Esophagus squamous epithelium (tissue), 5 donors: ENCODE measurements around the gene ZDHHC8. TPM values are rescaled to one million over a fixed set of nuclear protein-coding genes. Genes with fewer than 3 reads are reported as not detected.

Experiments used
- DNase-seq: peaks from one replicate; lab custom pipeline; 2025; lab: John Stamatoyannopoulos, UW
- H3K27ac ChIP-seq, 4 donors: fragments of 200-600 bp; sonication (generic); one replicate each; pipeline ENCODE4 v1.5.1; 2016 to 2019; ENCODE audit warnings: mild to moderate bottlenecking in 1 of 4
- H3K27me3 ChIP-seq, 4 donors: fragments of 200-600 bp; sonication (generic); 1 replicate in 3 of 4; 2 replicates in 1 of 4; pipeline versions ENCODE4 v1.5.1 to v1.6.0; 2017 to 2021; ENCODE audit warnings: antibody characterized with exemption in 1 of 4
- H3K36me3 ChIP-seq, 3 donors: fragments of 200-600 bp; sonication (generic); one replicate each; pipeline ENCODE4 v1.5.1; 2016 to 2019
- H3K4me1 ChIP-seq, 3 donors: fragments of 200-600 bp; sonication (generic); one replicate each; pipeline ENCODE4 v1.5.1; 2017 to 2019
- H3K4me3 ChIP-seq, 4 donors: fragments of 200-600 bp; sonication (generic); 1 replicate in 3 of 4; 2 replicates in 1 of 4; pipeline ENCODE4 v1.5.1; 2016 to 2019; ENCODE audit warnings: mild to moderate bottlenecking in 2 of 4, moderate library complexity in 1 of 4
- H3K9me3 ChIP-seq, 3 donors: fragments of 200-600 bp; sonication (generic); one replicate each; pipeline ENCODE4 v1.5.1; 2016 to 2019
- POLR2A ChIP-seq, 4 donors: fragments of 450-650 bp; IDR thresholded peaks; one replicate each; pipeline ENCODE4 v1.6.1; 2017; ENCODE audit warnings: antibody characterized with exemption in 4 of 4, mild to moderate bottlenecking in 4 of 4, moderate library complexity in 3 of 4
- WGBS, 2 donors: methylation state at CpG; one replicate each; pipeline ENCODE4 v1.1.5; 2018; 5-methylcytosine and 5-hydroxymethylcytosine counted together
- intact Hi-C: fragments of 100-400 bp; cut with DNase I; formaldehyde crosslinking; loops from one replicate; pipeline ENCODE4 v1.15.0; 2022
- total RNA-seq, 4 donors: library from RNA; depleted of rRNA; stranded (reverse); fragments of >200 nt; gene quantifications; one replicate each; pipeline ENCODE4 v1.1.0, GENCODE V29; 2016
- TF ChIP-seq, protein P1 (sequence below), 6 experiments: fragments of 450-650 bp in 4 of 6; fragments of 200-600 bp in 2 of 6; sonication (generic) in 2 of 6; IDR thresholded peaks; one replicate each; pipeline ENCODE4 v1.5.1; 2016 to 2019; ENCODE audit warnings: antibody characterized with exemption in 6 of 6, mild to moderate bottlenecking in 4 of 6, moderate library complexity in 4 of 6
- donor health status: DM: yes; HTN: yes; CAD: no.

Gene ZDHHC8
- total RNA-seq, 4 donors from 2014 or later, result 14.7 to 22.9 (median 18.6) TPM

DNA sequence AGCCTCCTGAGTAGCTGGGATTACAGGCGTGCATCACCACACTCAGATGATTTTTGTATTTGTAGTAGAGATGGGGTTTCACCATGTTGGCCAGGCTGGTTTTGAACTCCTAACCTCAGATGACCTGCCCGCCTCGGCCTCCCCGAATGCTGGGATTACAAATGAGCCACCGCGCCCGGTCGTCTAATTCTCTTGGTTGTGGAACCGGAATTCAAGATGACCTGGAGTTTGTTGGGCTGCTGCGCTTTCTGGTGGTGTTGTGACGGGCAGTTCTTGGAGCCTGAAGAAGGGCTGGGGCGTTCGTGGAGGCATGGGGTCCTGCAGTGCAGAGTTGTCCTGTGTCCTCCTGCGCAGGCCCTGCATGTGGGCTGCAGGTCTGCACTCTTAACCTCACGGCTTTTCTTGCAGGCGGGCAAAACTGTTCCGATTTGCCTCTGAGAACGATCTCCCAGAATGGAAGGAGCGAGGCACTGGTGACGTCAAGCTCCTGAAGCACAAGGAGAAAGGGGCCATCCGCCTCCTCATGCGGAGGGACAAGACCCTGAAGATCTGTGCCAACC is 9.7 kb upstream of the ZDHHC8 start:
- Histone ChIP-seq H3K9me3 (no peaks in the 10 kb centered on the region), H3K36me3 (peaks cover 10 to 73% (median 29%) of the 10 kb centered on the region in 3 donors), H3K4me1 (peaks cover 16 to 43% (median 19%) of the 10 kb centered on the region in 3 donors), H3K27me3 (no peaks in the 10 kb centered on the region), H3K27ac (no peak overlapping the region), H3K4me3 (no peak overlapping the region)
- WGBS, 2 donors, result 77 to 100% methylated on average over 6 to 17 of the region's 22 CpGs
- intact Hi-C loops, result no loop called here
- DNase-seq, result no peak
- TF ChIP-seq, protein P1, sequence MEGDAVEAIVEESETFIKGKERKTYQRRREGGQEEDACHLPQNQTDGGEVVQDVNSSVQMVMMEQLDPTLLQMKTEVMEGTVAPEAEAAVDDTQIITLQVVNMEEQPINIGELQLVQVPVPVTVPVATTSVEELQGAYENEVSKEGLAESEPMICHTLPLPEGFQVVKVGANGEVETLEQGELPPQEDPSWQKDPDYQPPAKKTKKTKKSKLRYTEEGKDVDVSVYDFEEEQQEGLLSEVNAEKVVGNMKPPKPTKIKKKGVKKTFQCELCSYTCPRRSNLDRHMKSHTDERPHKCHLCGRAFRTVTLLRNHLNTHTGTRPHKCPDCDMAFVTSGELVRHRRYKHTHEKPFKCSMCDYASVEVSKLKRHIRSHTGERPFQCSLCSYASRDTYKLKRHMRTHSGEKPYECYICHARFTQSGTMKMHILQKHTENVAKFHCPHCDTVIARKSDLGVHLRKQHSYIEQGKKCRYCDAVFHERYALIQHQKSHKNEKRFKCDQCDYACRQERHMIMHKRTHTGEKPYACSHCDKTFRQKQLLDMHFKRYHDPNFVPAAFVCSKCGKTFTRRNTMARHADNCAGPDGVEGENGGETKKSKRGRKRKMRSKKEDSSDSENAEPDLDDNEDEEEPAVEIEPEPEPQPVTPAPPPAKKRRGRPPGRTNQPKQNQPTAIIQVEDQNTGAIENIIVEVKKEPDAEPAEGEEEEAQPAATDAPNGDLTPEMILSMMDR (IDR thresholded peaks at IDR 0.05), result no peak
- TF ChIP-seq POLR2A (IDR thresholded peaks at IDR 0.05), result no peak

DNA sequence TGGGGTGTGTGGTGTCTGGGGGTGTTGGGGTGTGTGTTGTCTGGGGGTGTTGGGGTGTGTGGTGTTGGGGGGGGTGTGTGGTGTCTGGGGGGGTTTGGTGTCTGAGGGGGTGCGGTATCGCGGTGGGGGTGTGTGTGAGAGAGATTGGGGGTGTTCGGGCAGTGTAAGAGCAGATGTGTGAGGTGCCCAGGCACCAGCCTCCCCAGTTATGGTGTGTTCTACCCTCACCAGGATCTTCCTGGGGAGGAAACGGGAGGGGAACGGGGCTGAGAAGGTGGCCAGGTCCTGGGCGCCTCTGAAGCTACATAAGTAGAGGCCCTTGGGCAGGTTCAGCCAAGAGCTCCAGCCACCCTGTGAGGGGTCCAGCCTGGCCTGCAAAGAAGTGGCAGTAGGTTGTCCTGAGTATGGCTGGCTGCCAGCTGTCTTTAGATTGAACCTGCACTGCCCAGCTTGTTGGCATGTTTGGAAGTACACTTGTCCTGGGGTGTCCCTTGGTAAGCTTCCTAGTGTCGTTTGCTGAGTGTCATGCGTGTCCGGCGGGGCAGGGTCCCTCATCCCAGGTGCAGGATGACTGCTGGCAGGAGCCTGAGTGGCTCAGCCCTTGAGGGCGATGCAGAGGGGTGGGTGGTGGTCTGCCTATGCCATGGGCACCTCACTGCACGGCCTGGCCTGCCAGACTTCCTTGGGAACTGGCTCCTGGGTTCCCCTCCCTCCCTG is 8.1 kb upstream of the ZDHHC8 start:
- no peaks in the 10 kb centered on the region for H3K27me3 ChIP-seq
- intact Hi-C loops, result no loop called here
- 91 to 93% methylated on average over 7 to 10 of the region's 13 CpGs for WGBS, 2 donors

DNA sequence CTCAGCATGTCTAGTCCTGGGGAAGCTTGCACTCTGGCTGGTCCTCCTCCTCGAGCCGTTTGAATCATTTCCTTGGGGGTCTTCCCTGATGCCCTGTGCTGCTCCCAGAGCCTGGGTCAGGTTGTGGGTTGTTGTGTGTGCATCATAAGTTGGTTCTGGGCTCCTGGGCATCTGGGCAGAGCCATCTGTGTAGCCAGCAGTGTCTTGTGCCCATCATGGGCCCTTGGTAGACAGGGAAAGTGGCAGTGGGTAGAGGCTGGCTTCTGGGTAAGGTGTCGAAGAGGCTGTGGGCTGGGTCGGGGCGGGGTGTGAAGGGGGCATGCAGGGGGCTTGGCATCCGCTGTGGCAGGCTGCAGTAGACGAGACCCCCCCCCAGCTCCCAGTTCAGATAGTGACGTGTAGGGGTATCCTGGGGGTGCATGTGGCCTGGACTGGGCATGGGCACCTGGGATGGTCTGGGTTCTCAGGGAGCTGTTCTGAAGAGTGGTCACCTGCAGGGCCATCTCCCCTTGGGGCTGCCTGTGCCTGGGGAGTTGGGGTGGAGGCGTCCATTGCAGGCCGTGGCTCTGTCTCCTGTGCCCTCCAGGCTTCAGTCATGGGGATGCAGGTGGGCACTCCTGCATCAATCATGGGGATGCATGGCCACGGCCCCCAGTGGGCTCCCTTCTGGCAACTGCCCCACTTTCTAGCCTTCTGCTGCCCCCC is 7.4 kb upstream of the ZDHHC8 start:
- H3K9me3 ChIP-seq, result no peaks in the 10 kb centered on the region
- TF ChIP-seq, protein P1 (IDR thresholded peaks at IDR 0.05), result no peak
- no peak for TF ChIP-seq POLR2A (IDR thresholded peaks at IDR 0.05)
- no peak overlapping the region for H3K4me3 ChIP-seq
- DNase-seq, result no peak
- intact Hi-C loops, result no loop called here
- peaks cover 10 to 80% (median 29%) of the 10 kb centered on the region in 3 donors for H3K36me3 ChIP-seq
- peaks cover 5 to 27% (median 5%) of the 10 kb centered on the region in 3 donors for H3K4me1 ChIP-seq
- no peaks in the 10 kb centered on the region for H3K27me3 ChIP-seq
- WGBS, 2 donors, result 89 to 100% methylated on average over 4 to 6 of the region's 11 CpGs
- H3K27ac ChIP-seq, result no peak overlapping the region

More for the DNA sequence above, 8.1 kb upstream of the ZDHHC8 start:
- Histone ChIP-seq H3K27ac (no peak overlapping the region), H3K9me3 (no peaks in the 10 kb centered on the region), H3K36me3 (peaks cover 10 to 84% (median 29%) of the 10 kb centered on the region in 3 donors), H3K4me1 (peaks cover 7 to 34% (median 12%) of the 10 kb centered on the region in 3 donors), H3K4me3 (no peak overlapping the region)
- no peak for DNase-seq
- no peak for TF ChIP-seq POLR2A (IDR thresholded peaks at IDR 0.05)
- TF ChIP-seq, protein P1 (IDR thresholded peaks at IDR 0.05), result no peak

DNA sequence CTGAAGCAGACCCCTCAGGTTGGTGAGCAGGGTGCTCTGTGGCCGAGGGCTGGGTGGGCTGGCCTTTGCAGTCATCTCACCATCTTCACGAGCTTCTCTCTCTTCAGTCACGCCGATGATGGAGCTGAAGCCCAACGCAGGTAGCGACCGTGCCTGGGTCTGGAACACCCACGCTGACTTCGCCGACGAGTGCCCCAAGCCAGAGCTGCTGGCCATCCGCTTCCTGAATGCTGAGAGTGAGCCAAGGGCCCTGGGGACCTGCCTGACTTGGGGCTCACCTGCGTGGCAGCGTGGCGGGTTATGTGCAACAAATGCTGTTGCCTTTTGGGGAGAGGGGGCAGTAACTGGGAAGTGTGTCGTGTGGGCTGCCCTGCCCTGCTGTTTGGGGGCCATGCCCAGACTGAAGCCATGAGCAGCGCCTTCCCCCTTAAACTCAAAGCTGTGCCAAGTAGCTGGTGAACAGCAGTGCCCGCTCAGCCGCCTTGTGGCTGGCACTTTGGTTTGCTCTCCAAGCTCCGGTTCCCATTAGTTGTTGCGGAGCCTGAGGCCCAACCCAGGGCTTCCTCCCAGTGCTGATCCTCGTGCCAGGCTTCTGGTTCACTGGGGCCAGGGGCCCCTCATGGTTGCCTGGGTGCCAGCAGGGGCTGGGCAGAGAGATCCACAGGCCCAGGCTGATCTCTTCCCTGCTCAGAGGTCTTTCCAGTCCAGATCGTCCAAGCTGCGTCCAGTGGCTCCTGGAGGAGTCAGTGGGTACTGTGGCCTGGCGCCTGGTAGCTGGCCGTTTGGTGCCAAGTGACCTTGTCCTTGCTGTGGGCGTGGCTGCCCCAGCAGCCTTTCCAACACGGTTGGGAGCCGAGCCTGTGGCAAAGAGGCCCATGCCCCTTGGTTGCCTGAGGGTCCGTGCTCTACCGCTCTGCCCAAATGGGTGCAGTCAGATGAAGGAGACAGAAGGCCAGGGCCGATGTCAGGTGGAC is 6.1 kb upstream of the ZDHHC8 start:
- Histone ChIP-seq H3K9me3 (no peaks in the 10 kb centered on the region), H3K4me3 (no peak overlapping the region), H3K27ac (no peak overlapping the region), H3K36me3 (peaks cover 10 to 67% (median 22%) of the 10 kb centered on the region in 3 donors), H3K27me3 (no peaks in the 10 kb centered on the region), H3K4me1 (peaks cover 2 to 18% (median 3%) of the 10 kb centered on the region in 3 donors)
- TF ChIP-seq, protein P1 (IDR thresholded peaks at IDR 0.05), result no peak
- no peak for TF ChIP-seq POLR2A (IDR thresholded peaks at IDR 0.05)
- intact Hi-C loops, result no loop called here
- WGBS, 2 donors, result 91 to 92% methylated on average over 4 to 10 of the region's 32 CpGs
- DNase-seq, result no peak
